CD4-positive, alpha-beta memory T cell (primary cell): Measurements from ENCODE around the gene KRT37. TPM values are rescaled to one million over a fixed set of nuclear protein-coding genes. Genes with fewer than 3 reads are reported as not detected.
"Not testable (repeated sequence)": the region's sequence is repeated elsewhere in the genome, so short reads cannot be mapped to it uniquely, and the experiment has no call there.

Source experiments
- CTCF ChIA-PET: fragments of 350-600 bp; sonication (Branson Sonifier 250); formaldehyde crosslinking; loops from one replicate; lab custom pipeline; 2021; ENCODE audit warnings: inconsistent platforms; ENCODE audit not compliant: partially characterized antibody; lab: Charles Lee
- POLR2A ChIA-PET: fragments of 350-600 bp; sonication (Branson Sonifier 250); formaldehyde crosslinking; loops from one replicate; lab custom pipeline; 2021; ENCODE audit not compliant: partially characterized antibody; lab: Charles Lee
- DNase-seq, 5 donors: peaks; one replicate each; pipeline versions ENCODE4 v3.0.0 to v3.0.0-alpha.2; 2020 to 2022; ENCODE audit warnings: mixed read lengths in 1 of 5
- H3K27ac ChIP-seq: one replicate; pipeline ENCODE4 v1.7.0; 2013; ENCODE audit warnings: low read depth, low read length
- H3K27me3 ChIP-seq: 2 replicates; pipeline ENCODE4 v1.7.0; 2013; ENCODE audit warnings: mild to moderate bottlenecking, low read length, moderate library complexity; ENCODE audit not compliant: insufficient read depth
- H3K36me3 ChIP-seq: 2 replicates; pipeline ENCODE4 v1.7.0; 2013; ENCODE audit warnings: mild to moderate bottlenecking, low read length, moderate library complexity; ENCODE audit not compliant: insufficient read depth
- H3K4me1 ChIP-seq: 2 replicates; pipeline ENCODE4 v1.7.0; 2013; ENCODE audit warnings: mild to moderate bottlenecking, low read length, moderate library complexity; ENCODE audit not compliant: insufficient read depth
- H3K4me3 ChIP-seq, 2 donors: one replicate each; pipeline ENCODE4 v1.7.0; 2013; ENCODE audit warnings: low read length in 2 of 2, mild to moderate bottlenecking in 1 of 2
- H3K9me3 ChIP-seq, 2 donors: one replicate each; pipeline ENCODE4 v1.7.0; 2013; ENCODE audit warnings: low read length in 2 of 2, control low read depth in 1 of 2; ENCODE audit not compliant: control insufficient read depth in 1 of 2
- H3K27ac Mint-ChIP-seq, 7 donors: one replicate each; pipeline ENCODE4 v1.8.0; 2020 to 2021; ENCODE audit warnings: mixed read lengths in 7 of 7, mild to moderate bottlenecking in 6 of 7, inconsistent platforms in 3 of 7, moderate library complexity in 3 of 7
- H3K27me3 Mint-ChIP-seq, 2 donors: one replicate each; pipeline ENCODE4 v1.8.0; 2020 to 2021; ENCODE audit warnings: mixed read lengths in 2 of 2
- H3K36me3 Mint-ChIP-seq, 2 donors: one replicate each; pipeline ENCODE4 v1.8.0; 2020 to 2021; ENCODE audit warnings: mixed read lengths in 2 of 2, inconsistent platforms in 1 of 2, mild to moderate bottlenecking in 1 of 2
- H3K4me1 Mint-ChIP-seq, 4 donors: one replicate each; pipeline ENCODE4 v1.8.0; 2020 to 2021; ENCODE audit warnings: mixed read lengths in 4 of 4, mild to moderate bottlenecking in 1 of 4
- H3K4me3 Mint-ChIP-seq, 8 donors: one replicate each; pipeline ENCODE4 v1.8.0; 2020 to 2021; ENCODE audit warnings: mixed read lengths in 8 of 8, mild to moderate bottlenecking in 7 of 8, moderate library complexity in 6 of 8, inconsistent platforms in 3 of 8
- H3K9me3 Mint-ChIP-seq, 8 donors: one replicate each; pipeline ENCODE4 v1.8.0; 2020 to 2021; ENCODE audit warnings: mixed read lengths in 8 of 8, mild to moderate bottlenecking in 5 of 8, inconsistent platforms in 3 of 8, moderate library complexity in 1 of 8
- intact Hi-C: fragments of 100-400 bp; cut with micrococcal nuclease; formaldehyde crosslinking; loops from one replicate; pipeline ENCODE4 v1.15.1; 2023
- polyA plus RNA-seq, 2 donors: library from polyadenylated mRNA; unstranded; fragments of 300-500 nt; fragmentation: Illumina TruSeq; gene quantifications; one replicate each; pipeline ENCODE4 v1.2.3, GENCODE V29; 2021
- total RNA-seq, 2 experiments: library from RNA; stranded (reverse); gene quantifications; one replicate each; pipeline ENCODE4 v1.2.3, GENCODE V29; 2021

The KRT37 gene
- total and polyA plus RNA-seq, 4 experiments from 2014 or later, result not detected

DNA sequence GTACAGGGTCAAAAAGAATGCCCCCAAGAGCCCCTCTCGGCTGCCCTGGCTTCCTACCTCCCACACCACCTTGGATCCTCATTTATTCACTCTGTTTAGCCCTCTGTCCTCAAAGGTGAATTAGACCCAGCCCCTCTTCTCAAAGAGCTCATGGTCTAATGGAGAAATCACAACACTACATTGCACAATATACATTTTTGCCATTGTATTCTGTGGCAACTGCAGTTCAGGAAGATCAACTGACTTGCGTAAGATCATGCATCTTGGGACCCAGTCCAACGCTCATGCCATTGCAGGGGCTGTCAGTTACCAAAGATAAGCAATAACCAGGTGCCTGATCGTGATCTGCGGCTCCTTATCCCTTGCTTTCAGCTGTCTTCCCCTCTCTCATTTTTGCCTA lies 15.0 kb upstream of the KRT37 start:
- POLR2A ChIA-PET, result no interaction called here
- Histone ChIP-seq H3K27me3 (no peaks in the 10 kb centered on the region), H3K27ac (no peak overlapping the region), H3K4me1 (no peaks in the 10 kb centered on the region), H3K36me3 (no peaks in the 10 kb centered on the region), H3K9me3 (no peaks in the 10 kb centered on the region), H3K4me3 (no peak overlapping the region)
- Mint-ChIP-seq H3K4me1 (peaks cover 0 to 8% (median 1%) of the 10 kb centered on the region in 4 donors), H3K36me3 (no peaks in the 10 kb centered on the region), H3K4me3 (no peak overlapping the region), H3K27ac (no peak overlapping the region), H3K27me3 (peaks cover 3 to 6% of the 10 kb centered on the region in 2 donors), H3K9me3 (peaks cover 0 to 5% (median 0%) of the 10 kb centered on the region in 8 donors)
- DNase-seq, result no peak
- intact Hi-C loops, result no loop called here
- CTCF ChIA-PET, result interaction anchor here (1.4 kb wide), 1 partner anchor 119 kb away, joined by 3 read pairs; no protein-coding TSS in a partner anchor

DNA sequence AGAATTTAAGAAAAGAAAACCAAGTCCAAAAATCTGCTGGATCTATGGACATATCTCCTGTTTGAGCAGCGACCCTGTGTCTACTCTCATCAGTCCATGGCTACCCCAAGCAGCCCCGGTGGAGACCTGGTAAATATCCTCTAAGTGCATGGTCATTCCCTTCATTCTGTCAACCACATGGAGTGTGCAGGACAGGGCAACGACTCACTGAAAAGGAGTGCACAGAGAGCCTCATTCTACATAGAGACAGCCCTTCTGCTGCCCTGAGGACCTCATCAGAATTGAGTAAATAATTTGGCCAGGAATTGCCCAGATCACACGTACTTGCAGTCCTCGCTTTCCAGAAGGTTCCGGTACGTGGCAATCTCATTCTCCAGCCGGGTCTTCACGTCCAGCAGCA lies 13.4 kb upstream of the KRT37 start:
- no peaks in the 10 kb centered on the region for H3K36me3 ChIP-seq
- Mint-ChIP-seq H3K4me1 (peaks cover 0 to 9% (median under 1%) of the 10 kb centered on the region in 4 donors), H3K27me3 (peaks cover 2 to 4% of the 10 kb centered on the region in 2 donors), H3K27ac (no peak overlapping the region), H3K4me3 (no peak overlapping the region), H3K9me3 (peaks cover 0 to 5% (median 0%) of the 10 kb centered on the region in 8 donors), H3K36me3 (no peaks in the 10 kb centered on the region)
- ChIA-PET CTCF (no interaction called here), POLR2A (no interaction called here)
- no peak for DNase-seq
- H3K27me3 ChIP-seq, result no peaks in the 10 kb centered on the region
- intact Hi-C loops, result no loop called here
- no peaks in the 10 kb centered on the region for H3K4me1 ChIP-seq
- H3K9me3 ChIP-seq, result no peaks in the 10 kb centered on the region
- no peak overlapping the region for H3K4me3 ChIP-seq
- H3K27ac ChIP-seq, result no peak overlapping the region

DNA sequence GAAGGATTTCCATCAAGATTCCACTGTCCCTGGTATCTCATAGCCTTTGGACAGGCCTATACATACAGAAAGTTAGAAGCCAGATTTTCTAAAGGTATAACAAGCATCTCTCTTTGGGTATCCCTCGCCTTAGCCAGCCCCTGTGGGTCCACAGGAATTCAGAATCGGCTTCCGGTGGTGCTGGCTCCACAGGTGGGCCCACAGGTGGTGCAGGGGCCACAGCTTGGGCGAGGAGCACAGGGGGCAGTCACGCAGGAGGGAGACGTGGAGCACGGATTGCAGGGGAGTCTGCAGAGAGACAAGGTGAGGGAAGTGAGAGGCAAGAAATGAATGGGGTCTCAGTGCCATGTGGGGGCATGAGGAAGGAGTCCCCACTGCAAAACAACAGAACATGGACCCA lies 12.9 kb upstream of the KRT37 start:
- intact Hi-C loops, result no loop called here
- Histone ChIP-seq H3K36me3 (no peaks in the 10 kb centered on the region), H3K4me3 (no peak overlapping the region), H3K4me1 (no peaks in the 10 kb centered on the region), H3K27ac (no peak overlapping the region), H3K27me3 (no peaks in the 10 kb centered on the region), H3K9me3 (no peaks in the 10 kb centered on the region)
- H3K4me1 Mint-ChIP-seq, result peaks cover 0 to 9% (median under 1%) of the 10 kb centered on the region in 4 donors
- peaks cover 0 to 5% (median 0%) of the 10 kb centered on the region in 8 donors for H3K9me3 Mint-ChIP-seq
- POLR2A ChIA-PET, result no interaction called here
- H3K27ac Mint-ChIP-seq, result peak overlapping the region in 1 of 7 donors; percentile 76
- H3K36me3 Mint-ChIP-seq, result no peaks in the 10 kb centered on the region
- peaks cover 2 to 4% of the 10 kb centered on the region in 2 donors for H3K27me3 Mint-ChIP-seq
- no peak for DNase-seq
- CTCF ChIA-PET, result no interaction called here
- no peak overlapping the region for H3K4me3 Mint-ChIP-seq

DNA sequence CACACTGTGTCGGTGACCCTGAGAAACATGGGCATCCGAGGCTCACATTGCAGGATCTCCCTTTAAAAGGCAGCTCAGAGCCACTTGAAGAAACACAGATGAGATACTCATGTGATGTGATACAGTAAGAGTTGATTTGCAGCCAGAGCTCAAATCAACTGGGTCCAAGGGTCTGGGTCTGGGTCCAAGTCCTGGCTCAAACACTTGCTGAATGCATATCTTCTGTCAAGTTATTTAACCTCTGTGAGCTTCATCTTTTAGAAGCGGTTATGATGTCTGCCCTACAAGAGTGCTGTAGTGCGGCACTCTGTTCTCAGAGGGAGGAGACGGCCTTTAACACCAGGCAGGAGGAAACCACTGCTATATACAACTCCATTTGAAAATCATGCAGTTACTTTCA lies 10.0 kb upstream of the KRT37 start:
- no peak overlapping the region for H3K27ac Mint-ChIP-seq
- H3K9me3 Mint-ChIP-seq, result no peaks in the 10 kb centered on the region
- Histone ChIP-seq H3K9me3 (no peaks in the 10 kb centered on the region), H3K4me1 (no peaks in the 10 kb centered on the region), H3K27me3 (no peaks in the 10 kb centered on the region), H3K36me3 (no peaks in the 10 kb centered on the region), H3K4me3 (no peak overlapping the region), H3K27ac (no peak overlapping the region)
- peaks cover 3 to 7% of the 10 kb centered on the region in 2 donors for H3K27me3 Mint-ChIP-seq
- ChIA-PET CTCF (interaction anchor here (0.6 kb wide), 1 partner anchor 228 kb away, joined by 3 read pairs; no protein-coding TSS in a partner anchor), POLR2A (no interaction called here)
- no peak overlapping the region for H3K4me3 Mint-ChIP-seq
- peaks cover 0 to 8% (median under 1%) of the 10 kb centered on the region in 4 donors for H3K4me1 Mint-ChIP-seq
- H3K36me3 Mint-ChIP-seq, result no peaks in the 10 kb centered on the region
- DNase-seq, result no peak
- intact Hi-C loops, result no loop called here

DNA sequence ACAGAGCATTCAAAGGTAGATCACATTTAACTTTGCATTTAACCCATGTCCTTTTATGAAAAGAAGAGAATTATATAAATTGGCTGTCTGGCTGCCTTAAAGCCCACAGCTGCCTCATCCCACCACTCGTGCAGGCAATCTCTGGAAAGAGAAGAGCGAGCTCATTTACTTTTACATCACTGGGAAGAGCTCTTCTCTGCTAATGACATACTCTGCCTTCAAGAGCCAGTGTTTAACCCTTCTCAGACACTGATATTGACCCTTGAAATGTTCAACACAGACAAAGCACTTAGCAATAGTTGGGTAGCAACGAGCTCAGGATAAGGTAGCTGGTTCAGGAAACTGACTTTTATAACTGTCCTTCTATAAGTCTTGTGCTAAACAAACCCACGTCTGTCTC lies 9.6 kb upstream of the KRT37 start:
- H3K27ac ChIP-seq, result no peak overlapping the region
- no peak overlapping the region for H3K4me3 ChIP-seq
- peaks cover 1 to 7% of the 10 kb centered on the region in 2 donors for H3K27me3 Mint-ChIP-seq
- no peaks in the 10 kb centered on the region for H3K27me3 ChIP-seq
- H3K4me3 Mint-ChIP-seq, result no peak overlapping the region
- H3K36me3 ChIP-seq, result no peaks in the 10 kb centered on the region
- no peak overlapping the region for H3K27ac Mint-ChIP-seq
- POLR2A ChIA-PET, result no interaction called here
- H3K9me3 ChIP-seq, result no peaks in the 10 kb centered on the region
- H3K36me3 Mint-ChIP-seq, result no peaks in the 10 kb centered on the region
- intact Hi-C loops, result no loop called here
- no peak for DNase-seq
- H3K4me1 Mint-ChIP-seq, result peaks cover 0 to 5% (median under 1%) of the 10 kb centered on the region in 4 donors
- H3K4me1 ChIP-seq, result no peaks in the 10 kb centered on the region
- no peaks in the 10 kb centered on the region for H3K9me3 Mint-ChIP-seq
- CTCF ChIA-PET, result interaction anchor here (0.6 kb wide), 1 partner anchor 229 kb away, joined by 3 read pairs; no protein-coding TSS in a partner anchor

DNA sequence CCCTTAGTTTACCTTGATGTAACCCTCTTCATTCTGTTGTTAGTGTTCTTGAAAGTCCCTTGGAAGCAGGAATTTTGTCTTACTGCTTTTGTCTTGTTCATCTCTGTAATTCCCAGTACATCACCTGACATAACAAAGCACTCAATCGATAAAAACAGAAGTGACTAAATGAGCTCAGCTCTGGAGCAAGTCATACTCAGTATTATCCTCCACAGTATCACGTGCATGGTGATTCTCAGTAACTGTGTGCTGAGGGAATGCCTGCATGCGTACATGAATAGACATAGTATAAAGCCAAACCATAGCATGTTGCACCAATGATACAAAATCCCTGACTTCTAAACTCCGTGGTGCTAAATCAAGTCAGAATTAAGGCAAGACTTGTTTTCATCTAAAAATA lies 9.2 kb upstream of the KRT37 start:
- Histone ChIP-seq H3K36me3 (no peaks in the 10 kb centered on the region), H3K27ac (no peak overlapping the region), H3K4me3 (no peak overlapping the region), H3K4me1 (no peaks in the 10 kb centered on the region), H3K9me3 (no peaks in the 10 kb centered on the region), H3K27me3 (no peaks in the 10 kb centered on the region)
- Mint-ChIP-seq H3K9me3 (no peaks in the 10 kb centered on the region), H3K4me3 (no peak overlapping the region), H3K36me3 (no peaks in the 10 kb centered on the region), H3K27me3 (peaks cover 1 to 7% of the 10 kb centered on the region in 2 donors), H3K4me1 (peaks cover 0 to 5% (median under 1%) of the 10 kb centered on the region in 4 donors), H3K27ac (peak overlapping the region in 1 of 7 donors; percentile 26)
- DNase-seq, result no peak
- POLR2A ChIA-PET, result no interaction called here
- CTCF ChIA-PET, result interaction anchor here (0.6 kb wide), 1 partner anchor 229 kb away, joined by 3 read pairs; no protein-coding TSS in a partner anchor
- intact Hi-C loops, result no loop called here

DNA sequence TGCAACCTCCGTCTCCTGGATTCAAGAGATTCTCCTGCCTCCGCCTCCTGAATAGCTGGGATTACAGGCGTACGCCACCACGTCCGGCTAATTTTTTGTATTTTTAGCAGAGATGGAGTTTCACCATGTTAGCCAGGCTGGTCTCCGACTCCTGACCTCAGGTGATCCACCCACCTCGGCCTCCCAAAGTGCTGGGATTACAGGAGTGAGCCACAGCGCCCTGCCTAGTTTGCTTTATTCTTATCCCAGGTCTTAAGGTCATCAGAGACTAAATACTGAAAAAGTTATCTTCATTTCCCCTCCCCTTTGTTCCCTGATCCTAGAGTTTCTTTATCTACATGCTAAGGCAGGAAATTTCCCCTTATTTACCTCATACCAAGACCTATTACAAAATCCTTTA lies 6.0 kb upstream of the KRT37 start:
- CTCF ChIA-PET, H3K27ac Mint-ChIP-seq, H3K4me1 Mint-ChIP-seq: not testable (repeated sequence)

More for the DNA sequence above, 6.0 kb upstream of the KRT37 start:
- H3K4me3 Mint-ChIP-seq, H3K36me3 ChIP-seq, H3K4me1 ChIP-seq, H3K9me3 Mint-ChIP-seq, DNase-seq, H3K4me3 ChIP-seq, H3K27me3 Mint-ChIP-seq, intact Hi-C loops, H3K27me3 ChIP-seq, H3K27ac ChIP-seq, H3K9me3 ChIP-seq, H3K36me3 Mint-ChIP-seq, POLR2A ChIA-PET: not testable (repeated sequence)
